SKM-1 treated with dmso at 0.1 percent for 144 hours (cell line): ENCODE data around the gene TESPA1.
"Not testable (repeated sequence)": the region's sequence is repeated elsewhere in the genome, so short reads cannot be mapped to it uniquely, and the experiment has no call there.

ENCODE experiments used
- DNase-seq: peaks from one replicate; lab custom pipeline; 2025; ENCODE audit not compliant: unreplicated experiment; lab: John Stamatoyannopoulos, UW

TESPA1 gene

GRCh38 chr12:54986773-54987172, 2.2 kb upstream of the TESPA1 start:
- not testable (repeated sequence) for DNase-seq

DNA sequence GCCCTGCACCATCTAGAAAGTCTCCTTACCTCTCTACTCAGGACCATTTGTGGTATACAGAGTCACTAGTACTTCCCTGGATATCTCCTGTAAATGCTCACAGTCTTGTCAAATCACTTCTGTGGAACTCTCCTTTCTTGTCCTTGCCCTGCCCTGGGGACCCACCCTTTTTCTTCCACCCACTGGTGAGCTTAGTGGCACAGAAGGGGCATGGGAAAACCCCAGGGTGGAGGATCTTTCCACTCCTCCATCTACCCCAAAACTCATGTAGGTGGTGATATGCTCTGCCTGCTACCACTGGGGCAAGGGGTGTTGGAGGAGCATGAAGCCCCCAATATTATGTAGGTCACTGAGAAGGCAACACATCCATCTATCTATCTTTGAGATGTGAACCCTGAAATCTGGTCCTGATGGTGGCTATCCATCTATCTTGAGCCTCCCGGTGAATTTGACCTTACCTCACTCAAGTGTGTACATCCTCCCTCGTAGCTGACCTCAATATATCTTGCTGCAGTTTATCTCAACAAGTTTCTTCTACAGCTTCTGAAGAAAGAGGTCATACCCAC, 943 bp downstream of the TESPA1 start:
- DNase-seq = no peak

DNA sequence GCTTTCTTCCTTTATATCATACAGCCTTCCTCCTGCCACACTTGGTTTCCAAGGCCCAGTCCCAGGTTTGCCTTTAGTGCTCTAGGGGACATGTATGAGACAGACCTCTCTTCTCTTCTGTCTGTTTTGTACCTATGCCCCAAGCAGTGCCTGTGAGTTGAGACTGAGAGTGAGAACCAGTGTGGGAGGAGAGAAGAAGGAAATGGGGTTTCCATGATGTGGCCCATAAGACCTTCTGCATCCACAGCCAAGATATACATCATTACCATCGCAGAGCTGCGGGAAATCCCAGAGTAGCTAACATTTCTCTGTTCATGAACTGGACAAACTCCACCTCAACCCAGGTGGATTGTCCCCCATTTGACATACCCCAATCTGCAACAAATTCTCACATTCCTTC, 2.8 kb downstream of the TESPA1 start:
- no peak for DNase-seq

DNA sequence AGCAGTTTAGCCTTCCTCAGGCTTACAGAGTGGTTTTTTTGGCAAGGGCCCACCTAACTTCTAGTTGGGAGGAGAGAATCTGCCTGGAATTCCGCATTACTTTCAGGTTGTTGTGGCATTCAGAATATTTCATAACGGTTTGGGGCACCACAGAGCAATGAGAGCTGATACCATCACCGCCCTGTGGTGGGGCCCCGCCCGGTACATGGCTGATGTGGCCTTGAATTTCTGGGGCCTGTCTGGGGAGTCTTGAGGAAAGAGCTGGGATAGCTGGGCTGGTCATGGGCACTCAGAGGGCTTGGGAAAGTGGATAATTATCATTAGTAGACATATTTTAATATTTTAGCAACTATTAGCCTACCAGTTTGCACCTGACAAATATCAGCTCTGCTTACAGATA, 4.2 kb downstream of the TESPA1 start:
- DNase-seq = no peak

DNA sequence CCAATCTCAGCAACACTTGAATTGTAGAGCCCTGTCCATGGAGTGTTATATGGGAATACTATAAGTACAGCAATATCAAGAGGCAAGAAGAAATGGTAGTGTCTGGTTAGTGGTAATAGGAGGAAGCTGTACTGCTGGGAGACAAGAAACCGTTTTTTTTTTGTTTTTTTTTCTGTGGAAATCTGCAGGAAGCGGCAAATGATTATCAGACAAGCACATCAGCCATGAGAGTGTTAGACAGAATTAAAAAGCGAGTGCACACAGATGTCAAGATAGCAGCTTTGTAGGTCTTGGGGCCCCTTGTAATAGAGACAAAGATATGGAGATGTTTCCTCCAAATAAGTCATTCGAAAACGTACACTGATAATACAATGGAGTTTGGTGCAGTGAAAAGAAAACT, 6.7 kb downstream of the TESPA1 start:
- no peak for DNase-seq

GRCh38 chr12:54977155-54977554, 7.4 kb downstream of the TESPA1 start:
- no peak for DNase-seq

DNA sequence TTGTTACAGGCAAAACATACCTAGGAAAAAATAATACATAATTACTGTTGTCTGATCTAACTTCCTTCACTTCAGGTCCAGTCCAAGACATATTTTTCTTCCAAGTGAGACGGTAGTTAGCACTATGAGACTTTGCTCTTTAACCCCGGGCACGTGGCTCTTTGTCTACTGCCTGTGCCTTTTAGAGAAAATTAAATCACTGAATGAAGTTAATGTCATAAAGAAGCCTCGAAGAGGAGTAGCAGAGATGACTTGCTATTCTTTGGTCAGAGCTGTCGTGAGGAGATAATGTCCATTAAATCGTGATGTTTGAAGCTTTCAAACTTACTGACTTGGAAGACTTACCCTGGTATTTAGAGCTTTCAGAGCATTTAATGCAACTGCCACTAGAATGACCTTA, 8.7 kb downstream of the TESPA1 start:
- DNase-seq = no peak

DNA sequence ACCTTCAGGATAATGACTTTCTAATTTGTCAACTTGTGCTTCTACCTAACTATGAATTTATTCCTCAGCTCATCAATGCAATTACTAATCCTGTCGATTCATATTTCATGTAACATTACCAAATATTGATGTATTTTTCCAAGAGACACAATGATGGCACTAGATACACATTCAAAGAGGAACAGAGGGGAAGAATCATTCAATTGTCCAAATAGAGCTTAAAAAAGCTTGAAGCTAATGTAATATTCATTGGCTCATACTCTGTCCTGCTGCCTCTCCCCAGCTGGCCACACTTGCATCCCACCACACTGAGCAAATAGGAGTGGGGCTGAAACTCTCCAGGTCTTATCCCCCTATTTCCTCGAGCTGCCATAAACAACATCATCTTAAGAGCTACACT, 9.3 kb downstream of the TESPA1 start:
- no peak for DNase-seq

DNA sequence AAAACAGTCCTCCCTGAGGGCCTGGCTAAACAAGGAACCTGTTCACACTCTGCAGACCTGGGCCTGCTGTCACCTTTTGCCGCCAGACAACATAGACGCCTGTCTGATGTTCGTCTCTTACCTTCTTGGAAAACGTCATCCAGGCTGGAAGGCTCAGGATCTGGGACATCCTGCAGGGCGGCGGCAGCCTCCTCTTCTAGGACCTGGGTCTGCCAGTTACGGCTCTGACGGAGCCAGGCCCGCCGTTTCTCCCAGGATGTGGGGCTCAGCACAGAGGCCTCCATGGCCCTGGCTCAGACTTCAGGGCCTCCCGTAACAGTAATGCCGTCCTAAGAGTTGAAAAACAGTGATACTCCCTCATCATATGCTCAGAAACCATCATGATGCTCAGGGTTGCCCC, 10.3 kb downstream of the TESPA1 start:
- DNase-seq = no peak

GRCh38 chr12:54973556-54973955, 11.0 kb downstream of the TESPA1 start:
- no peak for DNase-seq

DNA sequence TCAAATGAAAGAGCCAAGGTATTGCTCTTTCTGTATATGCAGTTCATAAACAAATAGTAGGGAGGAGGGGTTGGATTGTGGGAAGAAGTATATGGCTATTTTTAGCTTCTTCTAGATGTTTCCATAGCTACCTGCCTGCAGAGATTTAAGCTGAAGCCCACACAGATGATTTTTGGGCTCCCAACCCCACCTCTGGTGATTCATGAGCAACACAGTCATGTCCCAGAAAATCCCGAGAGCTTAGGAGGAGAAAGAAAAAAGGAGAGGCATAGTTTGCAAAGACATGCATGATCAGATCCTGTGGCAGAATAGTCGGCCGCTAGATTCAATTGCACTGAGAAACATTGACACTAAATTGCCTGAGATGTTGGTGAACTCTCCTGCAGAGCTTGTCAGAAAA, 13.8 kb downstream of the TESPA1 start:
- DNase-seq = no peak

DNA sequence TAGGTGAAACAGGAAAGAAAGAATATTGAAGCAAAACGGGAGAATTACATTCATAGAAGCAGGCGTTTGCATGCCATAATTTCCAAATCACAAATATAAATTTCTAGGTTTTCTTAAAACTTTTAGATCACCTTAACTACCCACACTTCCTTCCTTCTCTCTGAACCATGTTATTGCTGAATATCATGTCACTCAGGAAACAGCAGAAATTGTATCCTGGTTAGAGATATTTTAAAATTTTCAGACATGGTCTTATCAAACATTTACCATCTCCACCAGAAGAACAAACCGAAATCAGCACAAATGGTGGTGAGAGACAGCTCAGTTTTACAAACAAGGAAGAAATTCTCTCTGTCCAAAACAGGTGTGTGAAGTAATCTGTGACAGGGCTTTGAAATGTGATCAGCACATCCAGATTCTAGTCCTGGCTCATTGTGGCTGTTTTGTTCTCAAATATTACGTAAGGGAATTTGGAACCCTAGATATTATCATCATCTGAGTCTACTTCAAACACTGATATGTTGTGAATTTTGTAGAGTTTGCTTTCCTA, 16.3 kb downstream of the TESPA1 start:
- no peak for DNase-seq

DNA sequence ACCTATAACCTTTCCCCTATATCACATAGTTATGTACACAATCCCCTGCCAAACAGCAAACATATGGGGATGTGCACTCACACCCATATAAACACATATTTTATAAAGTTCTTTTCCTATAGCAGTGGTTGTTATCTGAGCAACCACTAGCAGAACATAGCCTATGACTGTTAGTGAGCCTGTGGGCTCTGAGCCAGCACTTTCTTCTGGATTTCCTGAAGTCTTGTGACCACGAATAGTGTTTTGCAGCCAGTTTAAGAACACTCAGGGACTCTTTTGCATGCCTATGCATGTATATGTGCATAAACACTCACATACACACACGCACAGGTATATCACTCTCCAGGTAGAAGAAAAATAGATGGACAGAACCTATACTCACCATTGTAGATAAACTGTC, 17.1 kb downstream of the TESPA1 start:
- DNase-seq = no peak

DNA sequence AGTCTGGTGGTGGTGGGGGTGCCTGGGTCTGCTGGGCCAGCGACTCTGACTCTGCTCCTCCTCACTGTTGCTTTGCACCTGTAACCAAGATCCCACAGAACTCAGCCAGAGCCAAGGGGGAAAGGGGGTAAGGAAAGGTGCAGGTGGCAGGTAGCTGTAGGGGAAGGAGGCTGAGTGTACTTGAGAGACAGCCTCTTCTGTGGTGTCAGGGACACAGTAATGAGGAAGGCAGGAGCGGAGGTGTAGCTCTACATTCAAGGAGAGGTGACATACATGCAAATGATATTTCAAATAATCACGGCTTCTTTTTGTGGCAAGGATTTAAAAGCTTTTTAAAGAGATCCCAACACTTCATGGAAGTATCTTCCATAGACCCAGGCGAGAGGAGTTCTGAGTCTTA, 23.4 kb downstream of the TESPA1 start:
- no peak for DNase-seq

GRCh38 chr12:54959291-54960018, 25.1 kb downstream of the TESPA1 start:
- DNase-seq = no peak

DNA sequence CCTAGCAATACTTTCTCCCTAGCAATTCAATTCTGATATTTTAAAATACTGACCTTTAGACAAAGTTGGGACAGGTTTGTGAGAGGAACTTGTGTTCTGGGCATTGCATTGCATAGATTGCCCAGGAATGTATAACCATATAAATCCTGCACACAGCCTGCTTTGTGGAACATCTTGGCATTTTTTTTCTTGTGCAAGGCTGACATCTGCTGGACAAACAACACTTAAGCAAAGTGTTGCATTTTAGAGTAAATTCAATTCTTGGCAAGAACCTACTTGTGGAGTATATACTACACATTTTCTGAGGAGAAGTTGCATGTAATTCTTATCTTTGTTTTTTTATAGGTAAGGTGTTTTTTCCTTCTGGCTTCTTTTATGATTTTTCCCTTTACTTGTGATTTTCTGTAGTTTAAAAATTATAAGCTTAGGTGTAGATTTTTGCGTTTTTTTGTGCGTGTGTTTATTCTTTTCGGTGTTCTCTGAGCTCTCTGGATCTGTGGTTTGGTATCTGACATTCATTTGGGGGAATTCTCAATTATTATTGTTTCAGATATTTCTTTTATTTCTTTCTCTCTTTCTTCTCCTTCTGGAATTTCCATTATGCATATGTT, 26.4 kb downstream of the TESPA1 start:
- DNase-seq = peak; percentile 5

DNA sequence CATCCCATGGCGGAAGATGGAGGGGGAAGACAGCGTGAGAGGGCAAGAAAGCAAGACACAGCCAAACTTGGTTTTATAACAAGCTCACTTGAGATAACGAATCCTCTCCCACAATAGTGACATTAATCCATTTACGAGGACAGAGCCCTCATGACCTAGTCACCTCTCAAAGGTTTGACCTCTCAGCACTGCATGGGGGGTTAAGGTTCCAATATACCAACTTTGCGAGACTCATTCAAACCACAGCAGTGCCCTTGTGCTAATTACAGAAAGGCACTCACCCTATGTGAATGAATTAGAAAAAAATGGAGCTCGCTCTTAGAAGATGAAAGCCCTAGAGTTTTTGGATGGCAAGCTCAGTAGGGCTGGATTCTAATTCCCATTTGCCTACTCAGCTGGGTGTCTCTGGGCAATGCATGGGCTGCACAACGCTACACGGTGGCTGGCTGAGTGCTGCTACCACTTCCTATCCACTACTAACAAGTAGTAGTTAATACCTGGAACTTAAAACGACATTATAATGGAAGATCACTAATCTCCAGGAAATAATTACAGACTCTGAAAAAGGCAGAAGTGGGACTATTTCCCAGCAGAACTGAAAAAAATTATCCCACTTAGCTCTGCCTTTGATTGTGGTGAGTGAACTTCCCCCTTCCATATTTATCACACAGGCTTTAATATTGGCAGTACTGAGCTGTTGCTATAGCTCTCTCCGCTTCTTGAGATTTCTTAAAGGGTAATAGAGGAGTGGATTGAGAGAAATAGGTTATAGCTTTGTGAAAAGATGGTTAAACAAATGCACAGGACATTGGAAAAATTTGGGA, 27.5 kb downstream of the TESPA1 start:
- peak; percentile 17 for DNase-seq

DNA sequence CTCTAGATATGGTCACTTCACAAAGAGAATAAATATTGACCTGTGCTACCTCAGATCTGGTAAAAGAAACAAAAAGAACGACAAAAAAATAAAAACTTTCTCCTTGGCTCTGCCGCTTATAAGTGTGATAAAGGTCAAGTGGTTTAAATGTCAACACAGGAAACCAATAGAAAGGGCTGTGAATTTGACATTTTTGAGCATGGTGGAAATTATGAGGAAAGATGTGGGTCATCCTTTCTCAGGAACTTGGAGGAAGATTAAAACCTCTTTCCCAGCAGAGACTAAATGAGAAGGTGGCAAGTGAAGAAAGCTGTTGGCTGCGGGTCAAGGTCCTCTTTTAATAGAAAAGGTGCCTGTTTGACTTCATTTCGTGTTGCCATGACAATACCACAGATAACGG, 28.2 kb downstream of the TESPA1 start:
- DNase-seq = no peak

- no peak for DNase-seq
Observed at GRCh38 chr12:54954801-54955200, 29.8 kb downstream of the TESPA1 start.

GRCh38 chr12:54954228-54954627, 30.3 kb downstream of the TESPA1 start:
- DNase-seq = no peak

DNA sequence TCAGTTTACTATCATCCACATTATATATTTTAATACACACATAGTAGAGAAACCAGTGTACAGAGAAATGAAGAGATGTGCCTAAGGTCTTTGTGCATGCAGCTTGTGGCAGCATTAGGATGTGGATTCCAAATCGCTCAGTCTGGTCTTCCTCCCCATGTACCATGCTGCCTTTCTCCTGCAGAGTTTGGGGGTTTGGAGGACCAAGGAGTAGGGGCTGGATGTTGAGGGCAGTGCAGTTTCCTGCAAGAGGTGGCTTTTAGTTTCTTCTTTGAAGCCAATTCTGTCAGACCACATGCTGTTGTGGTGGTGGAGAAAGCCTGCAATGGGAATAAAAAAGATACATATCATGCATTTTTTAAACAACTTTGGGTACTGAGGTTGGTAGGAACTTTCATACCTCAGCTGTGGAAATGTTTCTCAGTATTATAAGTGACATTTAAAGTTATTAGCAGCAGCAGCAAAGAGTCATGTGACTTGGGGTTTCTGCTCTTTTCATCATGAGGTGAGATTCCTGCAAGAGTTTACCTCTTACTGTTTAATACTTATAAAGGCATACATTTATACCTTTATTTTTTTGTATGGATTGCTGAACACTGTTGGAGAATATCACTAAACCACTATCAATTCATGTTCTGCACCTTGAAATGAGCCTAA, 34.4 kb downstream of the TESPA1 start:
- DNase-seq = no peak
